Measurements from ENCODE around the gene FCHSD2.

GRCh38 chr11:73152086-73152853, 10.2 kb upstream of the FCHSD2 start:
- no peak for TF ChIP-seq POLR2AphosphoS5 (IDR thresholded peaks at IDR 0.05; ENCODE audit: low read depth, low read length)
- TF ChIP-seq TAF1 (IDR thresholded peaks at IDR 0.05; ENCODE audit: borderline replicate concordance, insufficient read depth, low read length), result no peak

Measured in PFSK-1 (cell line).